GM23338 (cell line): ENCODE measurements around the gene HLX.

ENCODE experiments used
- CREB1 ChIP-seq: fragments of 250-450 bp; sonication (Bioruptor Pico); IDR thresholded peaks from 2 replicates; pipeline ENCODE4 v1.5.0; 2020; ENCODE audit warnings: low read depth, mild to moderate bottlenecking, moderate library complexity
- CTCF ChIP-seq, 2 experiments: fragments of 200-600 bp in 1 of 2; sonication (generic) in 1 of 2; conservative IDR thresholded peaks; 2 replicates each; pipeline versions ENCODE4 v1.5.1 to v1.6.1; 2016 to 2017; ENCODE audit warnings: antibody characterized with exemption in 2 of 2, low read depth in 2 of 2, mild to moderate bottlenecking in 2 of 2, moderate library complexity in 1 of 2
- EZH2 ChIP-seq: fragments of 200-600 bp; sonication (generic); IDR thresholded peaks from one replicate; pipeline ENCODE4 v1.8.0; 2017; ENCODE audit warnings: antibody characterized with exemption, mild to moderate bottlenecking, low read depth; ENCODE audit not compliant: unreplicated experiment
- EZH2phosphoT487 ChIP-seq: fragments of 200-600 bp; sonication (generic); IDR thresholded peaks from one replicate; pipeline ENCODE4 v1.8.1; 2018; ENCODE audit warnings: antibody characterized with exemption; ENCODE audit not compliant: unreplicated experiment
- JUNB ChIP-seq: IDR thresholded peaks from one replicate; pipeline ENCODE4 v1.6.1; 2016; ENCODE audit warnings: antibody characterized with exemption; ENCODE audit not compliant: unreplicated experiment
- POLR2AphosphoS5 ChIP-seq: IDR thresholded peaks from 2 replicates; pipeline ENCODE4 v1.6.1; 2016; ENCODE audit warnings: antibody characterized with exemption, low read depth
- ZNF114 ChIP-seq: fragments of 250-450 bp; sonication (Bioruptor Pico); IDR thresholded peaks from 2 replicates; pipeline ENCODE4 v1.5.0; 2020; ENCODE audit warnings: mild to moderate bottlenecking, moderate library complexity
- ZNF331 ChIP-seq: fragments of 250-450 bp; sonication (Bioruptor Pico); IDR thresholded peaks from 2 replicates; pipeline ENCODE4 v1.5.0; 2020; ENCODE audit warnings: low read depth, mild to moderate bottlenecking, moderate library complexity
- TF ChIP-seq, protein P1 (sequence below): IDR thresholded peaks from one replicate; pipeline ENCODE4 v1.6.1; 2018; ENCODE audit warnings: antibody characterized with exemption; ENCODE audit not compliant: unreplicated experiment

GRCh38 chr1:220888417-220888986 is 9.3 kb downstream of the HLX start:
- no peak for TF ChIP-seq CTCF (conservative IDR thresholded peaks at IDR 0.05; ENCODE audit: low read depth in 2 of 2)
- peak; percentile 96 for TF ChIP-seq EZH2
- TF ChIP-seq, protein P1, sequence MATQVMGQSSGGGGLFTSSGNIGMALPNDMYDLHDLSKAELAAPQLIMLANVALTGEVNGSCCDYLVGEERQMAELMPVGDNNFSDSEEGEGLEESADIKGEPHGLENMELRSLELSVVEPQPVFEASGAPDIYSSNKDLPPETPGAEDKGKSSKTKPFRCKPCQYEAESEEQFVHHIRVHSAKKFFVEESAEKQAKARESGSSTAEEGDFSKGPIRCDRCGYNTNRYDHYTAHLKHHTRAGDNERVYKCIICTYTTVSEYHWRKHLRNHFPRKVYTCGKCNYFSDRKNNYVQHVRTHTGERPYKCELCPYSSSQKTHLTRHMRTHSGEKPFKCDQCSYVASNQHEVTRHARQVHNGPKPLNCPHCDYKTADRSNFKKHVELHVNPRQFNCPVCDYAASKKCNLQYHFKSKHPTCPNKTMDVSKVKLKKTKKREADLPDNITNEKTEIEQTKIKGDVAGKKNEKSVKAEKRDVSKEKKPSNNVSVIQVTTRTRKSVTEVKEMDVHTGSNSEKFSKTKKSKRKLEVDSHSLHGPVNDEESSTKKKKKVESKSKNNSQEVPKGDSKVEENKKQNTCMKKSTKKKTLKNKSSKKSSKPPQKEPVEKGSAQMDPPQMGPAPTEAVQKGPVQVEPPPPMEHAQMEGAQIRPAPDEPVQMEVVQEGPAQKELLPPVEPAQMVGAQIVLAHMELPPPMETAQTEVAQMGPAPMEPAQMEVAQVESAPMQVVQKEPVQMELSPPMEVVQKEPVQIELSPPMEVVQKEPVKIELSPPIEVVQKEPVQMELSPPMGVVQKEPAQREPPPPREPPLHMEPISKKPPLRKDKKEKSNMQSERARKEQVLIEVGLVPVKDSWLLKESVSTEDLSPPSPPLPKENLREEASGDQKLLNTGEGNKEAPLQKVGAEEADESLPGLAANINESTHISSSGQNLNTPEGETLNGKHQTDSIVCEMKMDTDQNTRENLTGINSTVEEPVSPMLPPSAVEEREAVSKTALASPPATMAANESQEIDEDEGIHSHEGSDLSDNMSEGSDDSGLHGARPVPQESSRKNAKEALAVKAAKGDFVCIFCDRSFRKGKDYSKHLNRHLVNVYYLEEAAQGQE, result no peak
- TF ChIP-seq POLR2AphosphoS5, result no peak; the same call in 1 of the 2 replicates
- TF ChIP-seq CREB1 (CRISPR knock-in tag), result no peak
- no peak for TF ChIP-seq JUNB
- peak; percentile 85 for TF ChIP-seq EZH2phosphoT487
- TF ChIP-seq ZNF114, result no peak
- no peak for TF ChIP-seq ZNF331 (CRISPR knock-in tag)
